ENCODE measurements around the gene UMAD1.

UMAD1 gene

GRCh38 chr7:7620644-7621210 lies 19.8 kb upstream of the UMAD1 start:
- in situ Hi-C loops (cut with HindIII; ENCODE audit: low pct_ligation_motif_present, low sequenced_read_pairs), result no loop called here
- H3K36me3 ChIP-seq (replicated peaks), result no peaks in the 10 kb centered on the region
- H3K27ac ChIP-seq, result no peak overlapping the region
- no peak for DNase-seq
- no peak overlapping the region for H3K4me3 ChIP-seq (ENCODE audit: low read depth, low read length)
- no peaks in the 10 kb centered on the region for H3K27me3 ChIP-seq (replicated peaks)
- no peak for TF ChIP-seq CTCF (IDR thresholded peaks at IDR 0.05; ENCODE audit: low read depth, low read length, missing control alignments)

- in situ Hi-C loops (cut with HindIII; ENCODE audit: low pct_ligation_motif_present, low sequenced_read_pairs), result no loop called here
- Histone ChIP-seq H3K27me3 (replicated peaks) (no peaks in the 10 kb centered on the region), H3K27ac (no peak overlapping the region), H3K4me3 (ENCODE audit: low read depth, low read length) (no peak overlapping the region), H3K36me3 (replicated peaks) (no peaks in the 10 kb centered on the region)
- no peak for TF ChIP-seq CTCF (IDR thresholded peaks at IDR 0.05; ENCODE audit: low read depth, low read length, missing control alignments)
- no peak for DNase-seq
These were observed 12.1 kb upstream of the UMAD1 start for GRCh38 chr7:7628476-7628875.

- DNase-seq, result no peak
- no peak for TF ChIP-seq CTCF (IDR thresholded peaks at IDR 0.05; ENCODE audit: low read depth, low read length, missing control alignments)
- no peak overlapping the region for H3K4me3 ChIP-seq (ENCODE audit: low read depth, low read length)
- H3K27ac ChIP-seq, result no peak overlapping the region
- no peaks in the 10 kb centered on the region for H3K36me3 ChIP-seq (replicated peaks)
- in situ Hi-C loops (cut with HindIII; ENCODE audit: low pct_ligation_motif_present, low sequenced_read_pairs), result no loop called here
- H3K27me3 ChIP-seq (replicated peaks), result no peaks in the 10 kb centered on the region
These were observed 9.8 kb upstream of the UMAD1 start for GRCh38 chr7:7630626-7631329.

GRCh38 chr7:7639421-7639820 lies 1.1 kb upstream of the UMAD1 start:
- Histone ChIP-seq H3K36me3 (replicated peaks) (no peaks in the 10 kb centered on the region), H3K4me3 (ENCODE audit: low read depth, low read length) (peak overlapping the region; percentile 96), H3K27ac (peak overlapping the region; percentile 16), H3K27me3 (replicated peaks) (no peaks in the 10 kb centered on the region)
- TF ChIP-seq CTCF (IDR thresholded peaks at IDR 0.05; ENCODE audit: low read depth, low read length, missing control alignments), result no peak
- in situ Hi-C loops (cut with HindIII; ENCODE audit: low pct_ligation_motif_present, low sequenced_read_pairs), result no loop called here
- no peak for DNase-seq

- Histone ChIP-seq H3K27ac (peak overlapping the region; percentile 16), H3K27me3 (replicated peaks) (no peaks in the 10 kb centered on the region), H3K4me3 (ENCODE audit: low read depth, low read length) (peak overlapping the region; percentile 96), H3K36me3 (replicated peaks) (no peaks in the 10 kb centered on the region)
- DNase-seq, result peak; percentile 3
- in situ Hi-C loops (cut with HindIII; ENCODE audit: low pct_ligation_motif_present, low sequenced_read_pairs), result no loop called here
- no peak for TF ChIP-seq CTCF (IDR thresholded peaks at IDR 0.05; ENCODE audit: low read depth, low read length, missing control alignments)
These were observed 718 bp upstream of the UMAD1 start for GRCh38 chr7:7639847-7640220.
